HG03469 (cell line): ENCODE results near the gene TMEM221.

ENCODE experiments used
- ATAC-seq: cut with Tn5 transposase; IDR thresholded peaks from one replicate; pipeline ENCODE4 v1.9.1; 2021; ENCODE audit warnings: mild to moderate bottlenecking, moderate library complexity, moderate number of reproducible peaks; ENCODE audit not compliant: unreplicated experiment

TMEM221 gene

GRCh38 chr19:17473041-17473440 is 24.6 kb upstream of the TMEM221 start:
- ATAC-seq, result no peak

- ATAC-seq, result no peak
Measured at GRCh38 chr19:17471410-17472125, 23.1 kb upstream of the TMEM221 start.

- peak; percentile 72 for ATAC-seq
Measured at GRCh38 chr19:17470068-17470841, 21.8 kb upstream of the TMEM221 start, which contains the start of gene SLC27A1. Gene SLC27A1 (plus strand): TSS chr19:17470524. CDS start chr19:17470541, 17 bp downstream.

- peak; percentile 32 for ATAC-seq
Measured at GRCh38 chr19:17469481-17470067, 21.1 kb upstream of the TMEM221 start.

- no peak for ATAC-seq
Measured at GRCh38 chr19:17469092-17469480, 20.6 kb upstream of the TMEM221 start.

- ATAC-seq, result no peak
Measured at GRCh38 chr19:17468302-17469091, 20.0 kb upstream of the TMEM221 start.

GRCh38 chr19:17467471-17468301 is 19.2 kb upstream of the TMEM221 start:
- ATAC-seq, result no peak

GRCh38 chr19:17466487-17466850 is 18.0 kb upstream of the TMEM221 start:
- no peak for ATAC-seq

GRCh38 chr19:17460372-17461230 is 12.1 kb upstream of the TMEM221 start, which contains the start of gene NXNL1:
Gene NXNL1 (minus strand): TSS chr19:17460926. CDS start chr19:17460869, 57 bp downstream.
- ATAC-seq, result no peak

- ATAC-seq, result no peak
Measured at GRCh38 chr19:17458970-17459369, 10.5 kb upstream of the TMEM221 start.

GRCh38 chr19:17457616-17458015 is 9.1 kb upstream of the TMEM221 start:
- ATAC-seq, result no peak

GRCh38 chr19:17456127-17456526 is 7.7 kb upstream of the TMEM221 start:
- ATAC-seq, result no peak

GRCh38 chr19:17455308-17456123 is 7.0 kb upstream of the TMEM221 start:
- no peak for ATAC-seq

- no peak for ATAC-seq
Measured at GRCh38 chr19:17454576-17455071, 6.2 kb upstream of the TMEM221 start.

- ATAC-seq, result no peak
Measured at GRCh38 chr19:17451820-17452219, 3.4 kb upstream of the TMEM221 start.

- ATAC-seq, result no peak
Measured at GRCh38 chr19:17450264-17451075, 2.0 kb upstream of the TMEM221 start.

- no peak for ATAC-seq
Measured at GRCh38 chr19:17447704-17448130, 751 bp downstream of the TMEM221 start.
